Measurements from ENCODE around the gene CD96.
A peak's percentile ranks its signal among the peaks of the same experiment; 100 is the strongest.
"Not testable (repeated sequence)": the region's sequence is repeated elsewhere in the genome, so short reads cannot be mapped to it uniquely, and the experiment has no call there.

The CD96 gene, protein sequence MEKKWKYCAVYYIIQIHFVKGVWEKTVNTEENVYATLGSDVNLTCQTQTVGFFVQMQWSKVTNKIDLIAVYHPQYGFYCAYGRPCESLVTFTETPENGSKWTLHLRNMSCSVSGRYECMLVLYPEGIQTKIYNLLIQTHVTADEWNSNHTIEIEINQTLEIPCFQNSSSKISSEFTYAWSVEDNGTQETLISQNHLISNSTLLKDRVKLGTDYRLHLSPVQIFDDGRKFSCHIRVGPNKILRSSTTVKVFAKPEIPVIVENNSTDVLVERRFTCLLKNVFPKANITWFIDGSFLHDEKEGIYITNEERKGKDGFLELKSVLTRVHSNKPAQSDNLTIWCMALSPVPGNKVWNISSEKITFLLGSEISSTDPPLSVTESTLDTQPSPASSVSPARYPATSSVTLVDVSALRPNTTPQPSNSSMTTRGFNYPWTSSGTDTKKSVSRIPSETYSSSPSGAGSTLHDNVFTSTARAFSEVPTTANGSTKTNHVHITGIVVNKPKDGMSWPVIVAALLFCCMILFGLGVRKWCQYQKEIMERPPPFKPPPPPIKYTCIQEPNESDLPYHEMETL

DNA sequence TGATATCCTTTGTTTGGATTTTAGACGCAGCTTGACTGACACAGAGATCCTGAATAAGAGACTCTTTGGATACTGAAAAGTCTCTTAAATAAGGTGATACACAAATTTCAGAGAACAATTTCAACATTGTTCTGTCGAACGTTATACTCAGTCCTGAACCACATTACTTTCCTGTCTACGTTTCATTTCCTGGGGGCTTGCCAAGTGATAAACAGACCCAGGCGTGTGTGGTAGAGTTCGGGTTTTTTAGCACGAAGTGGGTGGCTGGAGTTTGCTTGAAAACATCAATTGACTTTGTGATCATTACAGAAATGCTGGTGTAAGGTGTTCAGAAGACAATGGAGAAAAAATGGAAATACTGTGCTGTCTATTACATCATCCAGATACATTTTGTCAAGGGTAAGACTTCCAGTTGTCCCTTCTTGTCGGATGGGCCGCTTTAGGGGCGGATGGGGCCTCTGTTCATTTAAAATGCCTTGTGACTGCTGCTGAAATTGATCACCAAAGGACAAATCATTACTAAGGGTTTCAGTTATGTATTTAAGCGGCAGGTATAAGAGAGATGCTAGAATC lies at the start of gene CD96:
Gene CD96, plus strand, starts transcription at position 287 of the 573 bp plus-strand sequence. Its CDS starts 52 bp downstream, at position 339.
- DNase-seq: no peak

DNA sequence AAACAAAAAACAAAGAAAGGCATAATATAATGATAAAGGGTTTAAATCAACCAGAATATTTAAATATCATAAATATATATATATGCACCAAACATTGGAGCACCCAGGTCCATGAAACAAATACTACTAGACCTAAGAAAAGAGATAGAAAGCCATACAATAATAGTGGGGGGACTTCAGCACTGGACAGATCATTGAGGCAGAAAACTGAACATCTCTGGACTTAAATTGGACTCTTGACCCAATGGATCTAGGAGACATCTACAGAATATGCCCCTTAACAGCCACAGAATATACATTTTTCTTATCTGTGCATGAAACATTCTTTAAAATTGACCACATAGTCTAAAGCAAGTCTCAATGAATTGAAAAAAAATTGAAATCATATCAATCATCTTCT lies 48.7 kb upstream of the CD96 start:
- no peak for DNase-seq

DNA sequence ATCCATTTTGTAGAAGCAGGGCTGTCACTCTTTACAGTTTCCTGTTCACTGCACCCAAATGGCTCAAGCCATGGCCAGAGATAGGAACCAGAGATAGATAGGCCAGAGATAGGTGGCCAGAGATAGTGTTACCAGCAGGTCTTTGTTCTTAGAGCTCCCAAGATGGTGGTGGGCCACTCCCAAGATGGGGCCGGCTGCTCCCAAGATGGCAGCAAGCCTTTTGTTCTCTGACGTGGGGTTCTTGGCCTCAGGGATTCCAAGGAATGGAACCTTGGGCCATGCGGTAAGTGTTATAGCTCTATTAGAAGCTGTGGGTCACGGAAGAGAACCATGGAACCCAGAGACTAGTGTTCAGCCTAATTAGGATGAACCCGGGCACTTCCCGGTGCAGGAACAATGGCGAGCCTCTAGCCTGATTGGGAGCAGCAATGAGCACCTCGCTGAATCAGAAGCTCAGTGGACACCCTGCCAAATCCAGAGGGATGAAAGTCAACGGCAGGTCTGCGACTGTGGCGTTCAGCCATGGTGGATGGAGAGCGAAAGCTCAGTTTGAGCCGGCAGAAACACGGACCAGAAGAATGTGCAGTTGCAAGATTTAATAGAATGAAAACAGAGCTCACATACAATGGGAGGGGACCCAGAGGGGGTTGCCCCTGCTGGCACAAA lies 45.0 kb upstream of the CD96 start:
- no peak for DNase-seq

DNA sequence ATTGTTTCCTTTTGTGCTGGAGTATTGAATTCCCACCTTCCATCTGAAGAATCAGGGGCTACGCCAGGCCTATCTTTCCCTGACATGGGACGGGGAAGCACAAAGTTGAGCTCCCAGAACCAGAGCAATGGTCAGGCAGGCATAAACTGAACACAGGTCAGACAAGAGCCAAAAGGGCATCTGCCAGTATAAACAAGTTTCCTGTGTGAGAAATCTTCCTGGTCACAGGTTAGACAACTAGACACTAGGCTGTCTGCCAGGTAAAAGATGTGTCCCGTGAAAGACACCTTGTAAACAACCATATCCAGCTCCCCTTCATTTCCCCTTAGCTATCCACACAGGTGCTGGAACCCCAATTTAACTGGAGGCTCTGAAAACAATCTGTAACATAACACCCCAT lies 44.0 kb upstream of the CD96 start:
- no peak for DNase-seq

DNA sequence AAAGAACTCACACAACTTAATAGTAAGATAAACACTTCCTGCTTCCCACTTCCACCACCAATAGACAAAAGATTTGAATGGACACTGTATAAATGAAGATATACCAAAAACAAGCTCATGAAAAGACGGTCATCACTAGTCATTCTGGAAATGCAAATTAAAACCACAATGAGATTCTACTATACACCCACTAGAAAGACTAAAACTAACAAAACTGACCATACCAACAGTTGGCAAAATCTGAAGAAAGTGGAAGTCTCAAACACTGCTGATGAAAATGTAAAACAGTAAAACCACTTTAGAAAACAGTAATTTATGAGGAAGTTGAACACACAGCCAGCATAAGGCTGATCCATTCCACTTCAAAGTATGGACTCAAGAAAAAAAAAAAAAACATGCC lies 35.6 kb upstream of the CD96 start:
- DNase-seq: no peak

DNA sequence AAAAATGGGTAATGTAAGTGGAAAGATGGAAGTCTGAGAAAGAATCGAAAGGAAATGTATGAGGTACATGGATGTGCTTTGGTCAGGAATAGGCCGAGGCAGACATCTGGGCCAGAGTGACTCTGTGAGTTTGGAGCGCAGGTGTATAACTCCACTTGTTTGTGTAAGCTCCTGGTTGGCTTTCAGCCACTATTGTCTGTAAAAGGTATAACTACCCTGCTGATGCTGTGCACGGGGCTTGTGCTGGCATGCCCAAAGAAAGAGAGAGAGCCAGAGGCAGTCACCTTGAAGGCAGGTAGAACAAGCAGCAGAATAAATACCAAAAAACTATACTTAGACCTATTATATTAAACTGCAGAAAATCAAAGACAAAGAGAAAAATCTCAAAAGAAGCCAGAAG lies 32.7 kb upstream of the CD96 start:
- DNase-seq: no peak

DNA sequence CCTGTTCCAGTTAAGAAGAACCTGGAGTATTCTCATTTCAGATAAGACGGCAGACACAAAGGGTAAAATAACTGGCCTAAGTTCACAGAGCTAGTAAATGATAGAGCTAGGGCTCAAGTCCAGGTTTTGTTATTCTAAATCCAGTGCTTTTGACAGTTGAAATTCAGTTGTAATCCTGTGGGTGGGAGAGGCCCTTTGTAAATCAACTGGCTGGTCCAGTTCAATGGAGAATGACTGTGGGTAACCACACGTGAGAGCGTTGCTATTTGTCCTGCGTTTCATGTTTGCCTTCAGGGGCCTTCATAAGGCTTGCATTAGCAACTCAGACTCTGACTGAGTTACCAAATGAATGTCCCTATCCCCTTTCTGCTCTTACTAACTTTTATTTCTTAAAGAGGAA lies 24.2 kb upstream of the CD96 start:
- no peak for DNase-seq

DNA sequence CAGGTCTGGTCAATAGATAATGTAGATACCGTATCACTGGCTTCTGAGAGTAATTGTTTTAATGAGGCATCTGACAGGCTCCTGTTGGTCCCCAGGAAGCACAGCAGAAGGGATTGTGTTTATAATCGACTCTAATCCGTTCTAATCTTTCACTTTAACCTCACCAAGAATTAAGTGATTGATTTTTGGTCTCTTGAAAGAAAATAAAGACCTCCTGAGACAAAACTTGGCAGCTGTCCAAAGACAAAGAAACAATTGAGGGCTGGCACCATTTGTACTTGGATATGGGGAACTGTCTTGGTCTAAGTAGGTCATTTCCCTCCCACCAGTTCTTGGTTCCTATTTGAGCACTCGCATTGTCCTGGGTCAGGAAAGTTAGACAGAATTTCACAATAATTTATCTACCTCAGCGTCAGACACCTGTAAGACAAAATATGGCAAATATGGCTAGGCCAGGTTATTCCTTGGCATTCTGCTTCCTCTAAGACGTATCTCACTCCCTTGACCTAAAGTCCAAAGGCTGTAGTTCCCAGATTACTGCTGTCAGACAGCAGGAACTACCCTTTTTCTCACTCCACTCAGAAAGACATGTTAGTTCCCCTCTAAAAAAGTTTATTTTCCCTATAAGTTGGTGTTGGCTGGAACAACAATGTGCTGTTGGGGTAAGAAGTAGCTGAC lies 22.7 kb upstream of the CD96 start:
- DNase-seq: no peak

DNA sequence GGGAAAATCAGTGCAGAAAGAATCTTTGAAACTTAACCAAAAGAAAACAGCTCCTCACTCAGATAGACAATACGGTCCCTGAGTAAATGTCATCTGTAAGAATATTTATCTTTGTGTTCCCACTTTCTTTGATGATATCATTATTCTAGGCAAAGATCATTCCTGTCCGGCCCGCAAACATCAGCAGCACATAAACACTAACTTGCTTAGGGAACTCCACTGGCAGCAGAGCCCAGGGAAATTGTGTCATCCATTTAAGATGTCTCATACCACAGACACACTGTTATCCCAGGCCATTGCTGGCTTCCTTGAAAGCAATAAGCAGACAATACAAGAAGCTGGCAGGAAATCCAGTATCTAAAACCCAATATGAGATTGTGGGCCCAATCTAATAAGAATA lies 20.1 kb upstream of the CD96 start:
- DNase-seq: peak; percentile 72

DNA sequence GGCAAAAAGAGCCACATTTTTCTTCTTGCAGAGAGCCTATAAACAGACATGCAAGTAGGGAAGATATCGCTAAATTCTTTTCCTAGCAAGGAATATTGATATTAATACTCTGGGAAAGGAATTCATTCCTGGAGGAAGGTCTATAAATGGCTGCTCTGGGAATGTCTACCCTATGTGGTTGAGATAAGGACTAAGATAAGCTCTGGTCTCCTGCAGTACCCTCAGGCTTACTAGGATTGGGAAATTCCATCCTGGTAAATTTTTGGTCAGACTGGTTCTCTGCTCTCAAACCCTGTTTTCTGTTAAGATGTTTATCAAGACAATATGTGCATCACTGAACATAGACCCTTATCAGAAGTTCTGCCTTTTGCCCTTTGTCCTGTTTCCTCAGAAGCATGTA lies 17.5 kb upstream of the CD96 start:
- DNase-seq: not testable (repeated sequence)

DNA sequence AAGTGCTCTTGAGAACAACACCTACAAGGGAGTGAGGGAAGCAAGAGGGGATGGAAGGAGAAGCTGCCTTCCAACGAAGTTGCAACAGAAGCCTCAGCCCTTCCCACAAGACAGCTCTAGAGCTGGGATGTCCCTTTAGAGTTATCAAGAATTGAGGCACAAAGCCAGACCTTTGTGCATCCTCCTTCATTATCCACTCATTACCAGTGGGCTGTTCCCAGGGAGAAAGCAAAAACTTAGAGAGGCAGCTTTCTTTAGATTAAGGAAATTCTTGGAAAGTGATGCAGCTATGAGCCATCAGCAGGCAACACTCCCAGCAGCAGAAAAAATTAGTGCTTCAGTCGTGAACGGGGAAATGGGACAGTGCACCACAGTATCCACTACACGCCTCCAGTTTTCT lies 10.6 kb upstream of the CD96 start:
- DNase-seq: peak; percentile 70

DNA sequence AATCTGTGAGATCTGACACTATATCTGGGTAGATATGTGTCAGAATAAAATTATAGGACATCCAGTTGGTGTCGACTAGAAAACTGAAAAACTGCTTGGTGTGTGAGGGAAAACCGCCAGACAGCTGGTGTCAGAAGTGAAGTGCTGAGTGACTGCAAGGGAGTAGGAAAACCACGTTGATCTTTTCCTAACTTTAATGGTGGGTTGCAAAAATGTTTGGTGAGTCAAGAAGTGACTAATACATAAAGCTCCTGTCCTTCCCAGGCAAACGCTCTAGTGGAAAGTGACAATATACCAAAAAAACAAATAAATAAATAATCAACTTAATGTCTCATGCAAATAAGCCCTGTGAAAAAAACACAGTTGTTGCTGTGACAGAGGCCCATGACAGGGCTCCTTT lies 7.3 kb upstream of the CD96 start:
- peak; percentile 70 for DNase-seq

DNA sequence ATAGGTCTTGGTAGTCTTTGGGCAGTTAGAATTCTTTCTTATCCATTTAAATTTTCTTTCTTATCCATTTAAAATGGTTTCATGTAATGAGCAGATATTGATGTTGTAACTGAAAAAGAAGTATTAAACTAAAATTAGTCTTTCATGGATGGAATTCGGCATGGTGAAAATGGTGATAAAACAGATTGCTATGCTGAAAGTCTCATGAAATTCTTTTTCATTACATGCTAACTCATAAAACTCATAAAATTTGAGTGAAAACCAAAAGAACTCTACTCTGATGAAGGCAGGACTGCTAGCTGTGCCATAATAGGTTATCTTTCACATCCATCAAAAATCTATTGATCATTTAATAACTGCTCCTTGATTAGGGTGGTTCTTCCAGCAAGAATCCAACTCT lies 3.9 kb upstream of the CD96 start:
- peak; percentile 25 for DNase-seq

DNA sequence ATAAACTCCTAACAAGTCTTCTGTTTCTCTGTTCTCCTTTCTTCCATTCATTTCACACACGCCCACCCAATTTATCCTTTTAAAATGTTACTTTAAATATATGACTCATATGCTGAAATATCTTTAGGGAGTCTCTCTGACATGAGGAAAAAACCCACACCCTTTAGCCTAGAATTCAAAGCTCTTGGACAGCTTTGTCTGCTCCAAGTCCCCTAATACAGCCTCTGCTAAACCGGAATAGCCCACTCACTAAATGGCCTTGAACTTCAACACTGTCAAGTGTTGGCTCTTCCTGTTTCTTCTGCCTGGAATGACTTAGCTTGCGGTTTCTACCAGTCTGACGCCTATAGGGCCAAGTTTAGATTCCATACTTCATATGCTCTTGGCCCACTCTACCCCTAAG lies 3.3 kb upstream of the CD96 start:
- peak; percentile 78 for DNase-seq

DNA sequence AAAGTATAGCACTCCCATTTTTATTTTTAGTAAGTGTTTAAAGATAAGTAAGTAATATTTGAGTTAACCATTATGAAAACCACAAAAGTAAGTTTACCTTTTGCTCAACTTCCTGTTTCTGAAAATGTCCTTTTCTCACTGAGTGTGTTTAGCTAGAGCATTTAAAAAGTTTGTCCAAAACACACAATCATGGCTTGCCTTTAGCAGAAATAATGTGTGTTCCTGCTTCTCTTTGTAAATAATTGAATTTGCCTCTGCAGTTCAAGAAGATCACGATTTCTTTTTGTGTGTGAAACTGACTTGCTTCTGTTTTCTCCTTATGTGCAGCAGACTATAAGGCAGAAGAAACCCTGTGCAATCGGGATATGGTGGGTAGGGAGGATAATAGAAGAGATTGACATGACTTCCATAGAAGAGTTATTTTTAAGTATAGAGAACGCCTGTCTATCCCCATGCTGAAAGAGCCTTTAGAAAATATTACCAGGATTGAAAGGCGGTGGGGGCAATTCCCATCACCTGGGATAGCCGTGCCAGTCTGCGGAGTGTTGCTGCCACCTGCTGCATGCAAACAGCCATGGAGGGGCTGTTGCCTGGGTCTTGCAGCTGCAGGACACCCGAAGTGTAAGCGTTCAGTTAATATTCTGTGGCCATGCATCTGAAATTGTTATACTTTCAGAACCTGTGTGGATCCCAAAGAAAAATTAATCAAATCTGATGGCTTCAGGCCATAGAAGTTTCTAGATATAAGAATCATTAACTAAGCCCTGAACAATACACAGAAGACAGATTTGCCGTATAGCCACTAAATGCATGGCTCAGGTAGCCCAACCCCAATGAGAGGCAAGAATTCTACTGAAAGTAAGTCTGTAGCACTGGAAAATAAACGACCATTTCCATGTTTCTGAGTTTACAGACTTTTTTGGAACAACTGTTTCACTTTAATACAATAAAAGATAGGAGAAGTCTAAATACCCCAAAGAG lies 2.4 kb upstream of the CD96 start:
- peak; percentile 64 for DNase-seq

DNA sequence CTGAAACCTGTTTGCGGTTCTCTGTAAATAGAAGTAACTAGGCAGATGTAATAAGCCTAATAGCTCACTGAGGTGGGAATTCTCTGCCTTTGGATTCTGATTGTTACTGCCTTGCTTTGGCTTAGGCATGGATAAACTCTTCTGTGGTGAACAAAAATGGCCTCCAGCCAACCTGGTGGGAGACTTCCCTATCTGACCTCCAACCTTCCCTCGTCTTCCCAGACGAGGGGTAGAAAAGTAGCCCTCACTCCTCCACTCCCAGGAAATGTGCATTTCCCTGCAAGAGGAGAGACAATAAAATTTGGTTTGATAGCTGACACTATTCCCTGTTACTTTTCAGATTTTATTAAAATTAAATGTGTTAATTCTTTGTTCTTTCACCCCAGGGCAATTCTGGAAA lies 606 bp upstream of the CD96 start:
- DNase-seq: no peak

DNA sequence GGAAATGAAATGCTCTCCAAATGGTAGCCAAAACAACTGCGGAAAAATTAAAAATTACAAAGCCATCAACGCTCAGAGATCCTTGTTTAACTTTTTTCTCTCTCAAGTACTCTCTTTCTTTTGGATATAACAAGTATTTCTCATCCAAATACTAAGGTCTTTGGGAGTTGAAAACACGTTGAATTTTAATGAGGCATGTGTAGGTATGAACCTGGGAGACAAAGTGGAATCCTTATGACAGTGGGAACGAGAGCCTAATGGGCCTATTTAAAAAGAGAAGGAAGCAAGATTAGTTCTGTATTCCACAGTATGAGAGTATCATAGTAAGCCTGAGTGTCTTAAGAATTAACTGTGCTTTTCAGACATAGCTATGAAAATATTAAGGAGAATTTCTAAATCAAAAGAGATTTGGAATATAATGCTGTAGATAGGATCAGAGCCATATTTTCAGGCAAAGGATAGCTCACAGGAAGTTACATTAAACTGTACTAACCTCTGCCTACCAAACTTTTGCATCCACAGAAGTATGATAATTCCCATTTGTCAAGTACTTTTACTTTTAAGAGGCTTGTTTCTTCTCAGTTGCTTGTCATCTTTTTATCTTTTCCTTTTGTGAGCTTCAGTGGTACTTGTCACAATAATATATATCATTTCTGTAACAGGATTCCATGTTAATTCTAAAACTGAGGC lies 759 bp downstream of the CD96 start:
- DNase-seq: no peak

DNA sequence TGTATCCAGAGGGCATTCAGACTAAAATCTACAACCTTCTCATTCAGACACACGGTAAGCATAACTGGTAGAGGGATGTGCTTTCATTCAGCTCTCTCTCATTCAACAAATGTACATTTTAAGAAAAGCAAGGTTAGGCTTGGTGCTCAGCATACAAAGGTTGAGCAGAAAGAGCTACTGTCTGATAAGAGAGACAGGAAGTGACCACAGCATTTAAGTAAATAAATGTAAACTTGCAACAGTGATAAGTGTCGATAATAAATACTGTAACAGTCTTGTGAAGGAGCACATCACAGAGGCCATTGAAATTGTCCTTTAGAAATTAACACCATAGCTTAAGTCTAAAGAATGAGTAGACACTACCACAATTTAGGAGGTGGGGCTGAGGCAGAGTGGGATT lies 3.4 kb downstream of the CD96 start:
- no peak for DNase-seq

DNA sequence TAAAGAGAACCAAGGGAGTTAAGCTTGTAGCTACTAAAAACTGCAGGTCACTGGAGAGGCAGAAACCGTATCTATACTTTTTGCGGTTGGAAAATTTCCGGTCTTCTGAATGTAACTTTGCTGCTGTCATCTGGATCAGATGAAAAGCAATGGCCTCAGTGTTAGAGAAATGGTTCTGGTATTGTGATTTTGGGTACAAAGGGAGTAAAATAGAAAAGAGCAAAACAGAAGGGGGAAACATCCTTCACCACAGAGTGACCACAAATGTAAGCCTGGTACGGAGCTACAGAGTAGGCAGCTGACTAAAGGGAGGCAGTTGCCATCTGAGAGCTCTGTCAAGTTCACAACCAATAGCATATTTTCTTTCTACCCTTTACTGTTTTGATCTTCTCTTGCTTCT lies 5.6 kb downstream of the CD96 start:
- no peak for DNase-seq

DNA sequence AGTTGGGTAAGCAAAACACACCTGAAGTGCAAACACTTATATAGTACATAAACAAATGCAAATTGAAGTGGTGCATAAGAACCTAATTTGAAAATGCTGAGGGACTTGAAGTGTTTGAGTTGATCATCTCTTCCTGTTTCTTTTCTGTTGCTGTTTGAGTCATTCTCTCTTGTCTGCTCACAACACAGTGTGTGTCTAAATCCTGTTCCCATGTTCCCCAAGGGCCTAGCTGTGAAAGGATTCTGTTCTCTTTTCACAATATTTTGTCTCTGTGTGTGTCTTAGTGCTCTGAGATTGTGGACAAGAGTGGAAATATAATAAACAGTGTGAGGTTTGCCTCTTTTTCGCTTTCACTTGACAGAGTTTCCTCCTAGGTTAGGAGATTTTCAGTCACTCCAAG lies 6.1 kb downstream of the CD96 start:
- no peak for DNase-seq

DNA sequence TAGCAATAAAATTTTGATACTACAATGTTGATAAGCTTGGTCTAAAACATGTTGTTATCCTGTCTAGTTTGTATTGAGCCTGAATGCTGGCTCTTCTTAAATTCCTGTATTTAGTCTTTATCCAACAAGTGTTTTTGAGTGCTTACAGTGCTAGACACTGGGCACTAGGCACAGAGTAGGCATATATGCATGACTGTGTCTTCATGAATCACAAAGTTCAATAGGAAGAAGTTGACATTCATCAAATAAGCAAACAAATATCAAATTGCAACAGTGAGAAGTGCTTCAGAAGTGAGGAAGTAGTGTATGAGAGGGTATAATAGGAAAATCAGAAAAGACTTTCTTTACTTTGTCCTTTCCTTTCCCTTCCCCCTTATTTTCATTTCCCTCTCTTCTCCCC lies 6.8 kb downstream of the CD96 start:
- no peak for DNase-seq

Measured in EL (cell line).